Panc1 (cell line): ENCODE data around the gene DYRK3. TPM values are rescaled to one million over a fixed set of nuclear protein-coding genes. Genes with fewer than 3 reads are reported as not detected.

ENCODE experiments used
- ATAC-seq: fragments of 200-7000 bp; cut with Tn5 transposase; 2 replicates; pipeline ENCODE4 v1.9.1; 2020; ENCODE audit warnings: mild to moderate bottlenecking, moderate library complexity
- BruUV-seq: library from RNA; stranded (reverse); fragments of 400-500 nt; replicated peaks from 2 replicates; lab custom pipeline; 2021; lab: Mats Ljungman, UMichigan
- CTCF ChIA-PET: fragments of 300-600 bp; sonication (Branson Sonifier 250); formaldehyde crosslinking; loops from one replicate; lab custom pipeline; 2022; ENCODE audit warnings: antibody characterized with exemption; lab: Charles Lee
- POLR2A ChIA-PET: fragments of 300-600 bp; sonication (Branson Sonifier 250); formaldehyde crosslinking; loops from one replicate; lab custom pipeline; 2022; ENCODE audit warnings: antibody characterized with exemption; lab: Charles Lee
- DNase-seq: peaks from one replicate; pipeline ENCODE4 v3.0.0-alpha.2; 2010; ENCODE audit warnings: low read depth, low spot score
- H3K27ac ChIP-seq: 2 replicates; pipeline ENCODE4 v1.5.1; 2011; ENCODE audit warnings: mild to moderate bottlenecking, low read length, inconsistent platforms
- H3K27me3 ChIP-seq: fragments of 200-500 bp; sonication (Bioruptor generic); 2 replicates; pipeline ENCODE4 v1.6.0; 2014; ENCODE audit warnings: low read length, inconsistent platforms; ENCODE audit not compliant: control insufficient read depth, insufficient read depth
- H3K36me3 ChIP-seq: fragments of 200-500 bp; sonication (Bioruptor generic); 2 replicates; pipeline ENCODE4 v1.5.1; 2014; ENCODE audit warnings: inconsistent platforms, mild to moderate bottlenecking, low read length, moderate library complexity; ENCODE audit not compliant: control insufficient read depth, insufficient read depth
- H3K4me1 ChIP-seq: 2 replicates; pipeline ENCODE4 v1.5.1; 2011; ENCODE audit warnings: inconsistent platforms, mild to moderate bottlenecking, low read length, moderate library complexity; ENCODE audit not compliant: control insufficient read depth, insufficient read depth
- H3K4me3 ChIP-seq, 2 experiments: 2 replicates each; pipeline ENCODE4 v1.5.1; 2011 to 2012; ENCODE audit warnings: low read depth in 2 of 2, low read length in 2 of 2, mild to moderate bottlenecking in 2 of 2, inconsistent platforms in 1 of 2, moderate library complexity in 1 of 2
- H3K9me3 ChIP-seq: fragments of 200-500 bp; sonication (Bioruptor generic); 2 replicates; pipeline ENCODE4 v1.5.1; 2014; ENCODE audit warnings: low read depth, mild to moderate bottlenecking, inconsistent platforms, low read length, moderate library complexity; ENCODE audit not compliant: control insufficient read depth, insufficient read depth
- POLR2AphosphoS5 ChIP-seq: IDR thresholded peaks from 2 replicates; pipeline ENCODE4 v1.6.1; 2012; ENCODE audit warnings: mild to moderate bottlenecking, low read depth, low read length, moderate library complexity
- SIN3A ChIP-seq: IDR thresholded peaks from 2 replicates; pipeline ENCODE4 v1.6.1; 2012; ENCODE audit warnings: low read depth, mild to moderate bottlenecking, low read length, moderate library complexity, borderline replicate concordance; ENCODE audit not compliant: insufficient read depth
- TCF7L2 ChIP-seq: IDR thresholded peaks from 2 replicates; pipeline ENCODE4 v1.6.1; 2011; ENCODE audit warnings: mild to moderate bottlenecking, low read depth, low read length, inconsistent platforms
- in situ Hi-C: cut with HindIII; loops from 2 replicates; pipeline ENCODE4 v1.10.0; 2016; ENCODE audit warnings: low sequenced_read_pairs, low pct_unique_long_range_greater_than_20kb
- intact Hi-C: fragments of 100-400 bp; cut with micrococcal nuclease; formaldehyde crosslinking; loops from one replicate; pipeline ENCODE4 v1.10.0; 2022; ENCODE audit not compliant: unreplicated experiment
- total RNA-seq: library from RNA; stranded (reverse); gene quantifications from one replicate; pipeline ENCODE4 v1.2.1, GENCODE V29; 2021; ENCODE audit not compliant: unreplicated experiment
- TF ChIP-seq, protein P1 (sequence below), 2 experiments: IDR thresholded peaks; 2 replicates each; pipeline ENCODE4 v1.6.1; 2011 to 2012; ENCODE audit warnings: low read depth in 2 of 2, control low read depth in 1 of 2, low read length in 1 of 2, mild to moderate bottlenecking in 1 of 2, moderate library complexity in 1 of 2; ENCODE audit not compliant: insufficient read depth in 1 of 2
- TF ChIP-seq, protein P2 (sequence below): fragments of 450-650 bp; IDR thresholded peaks from 2 replicates; pipeline ENCODE4 v1.5.1; 2017; ENCODE audit warnings: mild to moderate bottlenecking

DYRK3 gene
- total RNA-seq, 1 experiment from 2014 or later = 12.0 TPM

DNA sequence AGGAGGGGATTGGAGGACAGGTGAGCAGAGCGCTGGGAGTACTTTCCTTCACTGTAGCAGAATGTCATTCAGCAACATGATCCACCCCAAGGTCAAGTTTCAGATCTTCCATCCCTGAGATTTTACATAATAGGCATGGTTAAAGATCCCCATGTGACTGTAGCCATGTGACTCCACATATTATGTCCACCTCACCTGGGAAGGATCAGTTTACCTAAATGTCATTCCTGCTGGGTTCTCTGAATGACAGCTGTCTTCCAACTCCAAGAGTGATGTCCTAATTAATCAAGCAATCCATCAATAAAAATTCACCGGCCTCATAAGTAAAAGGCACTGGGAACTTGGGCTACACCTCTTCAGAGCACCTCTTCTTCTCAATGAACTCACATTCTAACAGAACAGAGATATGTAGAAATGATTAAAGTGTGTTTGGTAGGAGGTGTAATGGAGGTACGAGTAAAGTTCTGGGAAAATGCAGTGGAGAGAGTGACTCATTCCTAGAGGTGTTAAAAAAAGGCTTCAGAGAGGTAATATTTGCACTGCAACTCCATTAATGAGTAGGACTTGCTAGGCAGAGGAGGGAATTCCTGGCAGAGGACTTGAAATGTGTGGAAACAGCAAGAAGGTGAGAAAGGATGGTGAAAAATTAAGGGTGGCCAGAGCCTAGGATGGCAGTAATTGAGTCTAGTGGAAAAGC lies 27.2 kb downstream of the DYRK3 start:
- DNase-seq (no peak), ATAC-seq (no peak)
- Histone ChIP-seq H3K4me1 (no peaks in the 10 kb centered on the region), H3K4me3 (no peak overlapping the region), H3K9me3 (no peaks in the 10 kb centered on the region), H3K36me3 (no peaks in the 10 kb centered on the region), H3K27me3 (peaks cover 11% of the 10 kb centered on the region; the same call in 1 of the 2 replicates), H3K27ac (no peak overlapping the region)
- no TSS peak for BruUV-seq
- intact Hi-C loops (no loop called here), in situ Hi-C loops (no loop called here)
- ChIA-PET CTCF (interaction anchor here (0.8 to 4.1 kb wide), 3 partner anchors 28 to 183 kb away, joined by 3 to 32 read pairs (median 22); partner anchors contain the start of gene DYRK3), POLR2A (no interaction called here)
- TF ChIP-seq, protein P1, sequence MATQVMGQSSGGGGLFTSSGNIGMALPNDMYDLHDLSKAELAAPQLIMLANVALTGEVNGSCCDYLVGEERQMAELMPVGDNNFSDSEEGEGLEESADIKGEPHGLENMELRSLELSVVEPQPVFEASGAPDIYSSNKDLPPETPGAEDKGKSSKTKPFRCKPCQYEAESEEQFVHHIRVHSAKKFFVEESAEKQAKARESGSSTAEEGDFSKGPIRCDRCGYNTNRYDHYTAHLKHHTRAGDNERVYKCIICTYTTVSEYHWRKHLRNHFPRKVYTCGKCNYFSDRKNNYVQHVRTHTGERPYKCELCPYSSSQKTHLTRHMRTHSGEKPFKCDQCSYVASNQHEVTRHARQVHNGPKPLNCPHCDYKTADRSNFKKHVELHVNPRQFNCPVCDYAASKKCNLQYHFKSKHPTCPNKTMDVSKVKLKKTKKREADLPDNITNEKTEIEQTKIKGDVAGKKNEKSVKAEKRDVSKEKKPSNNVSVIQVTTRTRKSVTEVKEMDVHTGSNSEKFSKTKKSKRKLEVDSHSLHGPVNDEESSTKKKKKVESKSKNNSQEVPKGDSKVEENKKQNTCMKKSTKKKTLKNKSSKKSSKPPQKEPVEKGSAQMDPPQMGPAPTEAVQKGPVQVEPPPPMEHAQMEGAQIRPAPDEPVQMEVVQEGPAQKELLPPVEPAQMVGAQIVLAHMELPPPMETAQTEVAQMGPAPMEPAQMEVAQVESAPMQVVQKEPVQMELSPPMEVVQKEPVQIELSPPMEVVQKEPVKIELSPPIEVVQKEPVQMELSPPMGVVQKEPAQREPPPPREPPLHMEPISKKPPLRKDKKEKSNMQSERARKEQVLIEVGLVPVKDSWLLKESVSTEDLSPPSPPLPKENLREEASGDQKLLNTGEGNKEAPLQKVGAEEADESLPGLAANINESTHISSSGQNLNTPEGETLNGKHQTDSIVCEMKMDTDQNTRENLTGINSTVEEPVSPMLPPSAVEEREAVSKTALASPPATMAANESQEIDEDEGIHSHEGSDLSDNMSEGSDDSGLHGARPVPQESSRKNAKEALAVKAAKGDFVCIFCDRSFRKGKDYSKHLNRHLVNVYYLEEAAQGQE (IDR thresholded peaks at IDR 0.05; ENCODE audit: insufficient read depth in 1 of 2, low read depth in 2 of 2, low read length in 1 of 2) = no peak
- TF ChIP-seq TCF7L2 = no peak
- TF ChIP-seq, protein P2, sequence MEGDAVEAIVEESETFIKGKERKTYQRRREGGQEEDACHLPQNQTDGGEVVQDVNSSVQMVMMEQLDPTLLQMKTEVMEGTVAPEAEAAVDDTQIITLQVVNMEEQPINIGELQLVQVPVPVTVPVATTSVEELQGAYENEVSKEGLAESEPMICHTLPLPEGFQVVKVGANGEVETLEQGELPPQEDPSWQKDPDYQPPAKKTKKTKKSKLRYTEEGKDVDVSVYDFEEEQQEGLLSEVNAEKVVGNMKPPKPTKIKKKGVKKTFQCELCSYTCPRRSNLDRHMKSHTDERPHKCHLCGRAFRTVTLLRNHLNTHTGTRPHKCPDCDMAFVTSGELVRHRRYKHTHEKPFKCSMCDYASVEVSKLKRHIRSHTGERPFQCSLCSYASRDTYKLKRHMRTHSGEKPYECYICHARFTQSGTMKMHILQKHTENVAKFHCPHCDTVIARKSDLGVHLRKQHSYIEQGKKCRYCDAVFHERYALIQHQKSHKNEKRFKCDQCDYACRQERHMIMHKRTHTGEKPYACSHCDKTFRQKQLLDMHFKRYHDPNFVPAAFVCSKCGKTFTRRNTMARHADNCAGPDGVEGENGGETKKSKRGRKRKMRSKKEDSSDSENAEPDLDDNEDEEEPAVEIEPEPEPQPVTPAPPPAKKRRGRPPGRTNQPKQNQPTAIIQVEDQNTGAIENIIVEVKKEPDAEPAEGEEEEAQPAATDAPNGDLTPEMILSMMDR = no peak
- no peak for TF ChIP-seq POLR2AphosphoS5
- TF ChIP-seq SIN3A = no peak

DNA sequence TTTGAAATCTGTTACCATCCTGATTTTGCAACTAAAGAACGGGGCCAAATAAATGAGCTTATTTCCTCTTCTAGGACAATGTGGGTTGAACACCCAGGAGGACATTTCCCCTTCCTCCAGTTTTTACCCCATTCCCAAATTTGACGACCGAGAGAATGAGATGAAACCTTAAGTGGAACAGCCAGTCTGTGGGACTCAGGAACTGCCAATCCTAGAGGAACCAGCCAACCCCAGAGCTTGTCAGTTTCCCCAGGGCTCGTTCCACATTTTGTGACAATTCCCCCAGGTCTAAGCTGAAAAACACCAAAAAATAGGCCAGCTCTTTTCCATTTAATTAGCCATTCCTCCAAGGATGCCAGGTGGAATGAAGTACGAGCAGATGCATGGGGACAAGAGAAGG lies 28.0 kb downstream of the DYRK3 start:
- H3K27me3 ChIP-seq = peaks cover 11% of the 10 kb centered on the region; the same call in 1 of the 2 replicates
- in situ Hi-C loops = no loop called here

More for the DNA sequence above, 28.0 kb downstream of the DYRK3 start:
- no peaks in the 10 kb centered on the region for H3K4me1 ChIP-seq
- ChIA-PET CTCF (interaction anchor here (0.6 to 4.1 kb wide), 9 partner anchors 10 to 249 kb away, joined by 3 to 32 read pairs (median 4); partner anchors contain the start of genes DYRK3 and IKBKE), POLR2A (interaction anchor here (0.6 kb wide), 1 partner anchor 163 kb away, joined by 4 read pairs; no protein-coding TSS in a partner anchor)
- intact Hi-C loops = no loop called here
- no peak for TF ChIP-seq SIN3A
- no peak for TF ChIP-seq TCF7L2
- TF ChIP-seq POLR2AphosphoS5 = no peak
- TF ChIP-seq, protein P2 = no peak
- TF ChIP-seq, protein P1 (IDR thresholded peaks at IDR 0.05; ENCODE audit: insufficient read depth in 1 of 2, low read depth in 2 of 2, low read length in 1 of 2) = no peak
- no TSS peak for BruUV-seq
- DNase-seq = no peak
- no peak overlapping the region for H3K27ac ChIP-seq
- H3K4me3 ChIP-seq = no peak overlapping the region
- H3K36me3 ChIP-seq = no peaks in the 10 kb centered on the region
- H3K9me3 ChIP-seq = no peaks in the 10 kb centered on the region
- no peak for ATAC-seq
